HG03025 (cell line): ENCODE measurements around the gene NID1.
A peak's percentile ranks its signal among the peaks of the same experiment; 100 is the strongest.
"Not testable (repeated sequence)": the region's sequence is repeated elsewhere in the genome, so short reads cannot be mapped to it uniquely, and the experiment has no call there.

ENCODE experiments used
- ATAC-seq: cut with Tn5 transposase; IDR thresholded peaks from one replicate; pipeline ENCODE4 v1.9.1; 2021; ENCODE audit warnings: mild to moderate bottlenecking, moderate library complexity; ENCODE audit not compliant: unreplicated experiment, low FRiP score

Gene NID1

DNA sequence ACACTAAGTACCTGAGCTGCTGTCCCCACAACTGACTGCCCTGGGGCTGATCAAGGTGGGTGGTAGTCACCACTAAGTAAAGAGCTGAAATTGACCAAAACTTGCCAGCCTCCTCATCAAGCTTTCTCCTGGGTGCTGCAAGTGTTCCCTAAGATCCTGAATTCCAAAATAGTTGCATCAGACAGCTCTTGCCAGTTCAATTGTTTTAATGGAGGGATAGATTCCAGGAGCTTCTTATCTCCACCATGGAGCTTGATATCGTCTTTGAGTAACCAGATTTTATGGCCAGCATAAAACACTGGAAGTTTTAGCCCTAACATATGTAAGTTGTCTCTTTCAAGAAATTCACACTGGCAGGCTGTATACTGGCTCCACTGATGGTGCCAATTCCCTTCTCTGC is 90.3 kb downstream of the NID1 start:
- ATAC-seq = no peak

- ATAC-seq = not testable (repeated sequence)
Measured at GRCh38 chr1:235972691-235973090, 92.2 kb downstream of the NID1 start.

DNA sequence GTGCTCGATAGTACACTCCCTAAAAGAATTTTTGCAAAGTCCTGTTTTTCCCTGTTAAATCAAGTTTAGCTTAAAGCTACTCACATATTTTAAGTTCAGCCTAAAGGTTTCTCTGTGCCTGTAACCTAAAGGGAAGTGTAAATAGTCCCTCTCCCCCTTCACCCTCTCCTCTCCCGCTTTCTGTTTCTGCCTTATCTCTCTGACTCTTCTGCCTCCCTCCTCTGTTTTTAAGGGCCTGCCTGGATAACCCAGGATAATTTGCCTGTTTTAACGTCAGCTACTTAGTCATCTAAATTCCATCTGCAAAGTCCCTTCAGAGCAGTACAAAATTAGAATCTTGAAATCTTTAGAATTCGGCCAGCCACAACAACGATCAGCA is 92.6 kb downstream of the NID1 start:
- ATAC-seq = peak; percentile 45

DNA sequence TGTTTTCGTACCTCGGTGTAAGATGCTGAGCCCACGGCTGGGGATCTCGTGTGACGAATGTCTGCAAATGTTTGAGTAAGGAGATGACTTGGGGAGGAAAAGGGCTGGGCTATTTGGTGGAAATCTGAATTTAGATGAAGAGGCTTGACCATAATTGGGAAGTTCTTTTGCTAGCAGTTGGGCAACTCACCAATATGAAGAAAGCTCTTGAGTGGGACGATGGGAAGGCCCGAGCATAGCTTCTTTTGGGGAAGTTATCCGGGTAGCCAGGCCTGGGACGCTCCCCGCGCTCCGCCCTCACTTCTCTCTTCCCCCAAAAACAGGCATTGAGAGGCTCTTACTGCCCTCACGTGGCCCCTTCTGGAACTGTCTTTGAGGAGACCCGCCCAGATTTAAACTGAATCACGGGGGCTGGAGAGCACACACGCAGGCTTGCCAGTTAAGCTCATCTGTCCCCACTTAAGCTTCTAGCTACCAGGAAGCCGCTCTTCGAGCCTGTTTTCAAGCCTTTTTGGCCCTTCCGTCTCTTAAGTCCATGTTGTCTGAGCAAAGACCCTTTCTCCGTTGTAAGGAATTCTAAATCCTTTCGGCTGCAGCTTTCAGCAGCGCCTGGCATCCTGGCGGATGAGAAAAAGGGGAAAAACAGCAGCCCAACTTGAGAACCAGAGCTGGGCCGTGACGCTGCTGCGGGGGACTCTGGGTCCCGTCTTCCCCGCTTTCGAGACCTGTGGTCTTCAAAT is 93.1 kb downstream of the NID1 start:
- peak; percentile 93 for ATAC-seq

GRCh38 chr1:235971020-235971419 is 93.9 kb downstream of the NID1 start:
- ATAC-seq = no peak

DNA sequence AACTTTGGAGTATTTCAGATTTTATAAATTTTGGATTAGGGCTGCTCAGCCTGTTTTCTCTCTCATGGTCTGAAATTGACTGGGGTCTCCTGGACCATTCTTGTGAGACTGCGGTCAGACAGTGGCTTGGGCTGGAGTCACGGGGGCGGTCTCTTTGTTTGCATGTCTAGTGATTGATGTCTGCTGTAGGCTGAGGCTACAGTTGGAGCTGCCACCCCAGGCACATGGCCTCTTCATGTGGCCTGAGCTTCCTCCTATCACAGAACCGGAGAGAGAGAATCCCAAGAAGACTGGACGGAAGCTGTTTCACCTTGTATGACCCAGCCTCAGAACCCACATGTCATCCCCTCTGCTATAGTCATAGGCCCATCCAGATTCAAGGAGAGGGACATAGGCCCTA is 96.1 kb downstream of the NID1 start:
- no peak for ATAC-seq

- ATAC-seq = not testable (repeated sequence)
Measured at GRCh38 chr1:235966134-235966533, 98.8 kb downstream of the NID1 start.

DNA sequence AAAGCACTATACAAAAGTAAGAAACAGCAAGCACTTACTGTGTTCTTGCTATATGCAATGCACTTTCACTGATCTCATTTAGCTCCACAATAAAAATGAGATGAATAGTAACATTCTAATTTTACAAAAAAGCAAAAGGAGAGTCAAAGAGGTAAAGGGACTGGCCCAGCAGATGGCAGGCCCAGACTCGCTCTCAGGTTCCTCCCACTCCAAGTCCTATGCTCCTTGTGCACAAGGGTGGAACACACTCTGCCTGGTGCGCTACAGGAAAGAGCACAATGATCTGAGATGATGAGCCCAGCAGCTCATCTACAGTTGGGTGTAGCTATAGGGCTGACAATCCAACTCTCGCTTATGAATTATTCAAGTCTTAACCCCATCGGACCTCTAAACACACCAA is 104.1 kb downstream of the NID1 start:
- no peak for ATAC-seq

- ATAC-seq = no peak
Measured at GRCh38 chr1:235958021-235958420, 106.9 kb downstream of the NID1 start.

DNA sequence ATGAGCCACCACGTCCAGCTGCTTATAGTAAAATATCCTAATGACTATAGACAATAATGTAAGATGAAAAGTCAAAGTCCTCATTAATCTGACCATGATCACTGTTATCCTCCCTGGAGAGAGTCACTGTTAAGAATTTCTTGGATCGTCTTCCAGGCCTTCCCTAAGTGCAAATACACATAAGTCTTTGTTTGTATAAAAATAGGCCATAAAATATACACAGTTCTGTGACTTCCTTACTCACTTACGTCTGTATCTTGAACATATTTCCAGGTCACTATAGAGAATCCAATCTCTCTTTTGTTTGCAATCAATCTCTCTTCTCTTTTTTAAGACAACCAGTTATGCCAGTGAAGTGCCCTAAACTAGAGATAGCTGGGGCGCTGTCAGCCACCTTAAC is 109.1 kb downstream of the NID1 start:
- ATAC-seq = no peak

GRCh38 chr1:235954306-235955283 is 110.3 kb downstream of the NID1 start:
- peak; percentile 96 for ATAC-seq

GRCh38 chr1:235953801-235954200 is 111.1 kb downstream of the NID1 start:
- no peak for ATAC-seq

GRCh38 chr1:235952950-235953615 is 111.8 kb downstream of the NID1 start:
- no peak for ATAC-seq

- no peak for ATAC-seq
Measured at GRCh38 chr1:235951661-235952060, 113.2 kb downstream of the NID1 start.

- ATAC-seq = no peak
Measured at GRCh38 chr1:235950318-235950717, 114.6 kb downstream of the NID1 start.

GRCh38 chr1:235948774-235949427 is 116.0 kb downstream of the NID1 start:
- no peak for ATAC-seq

GRCh38 chr1:235947989-235948388 is 116.9 kb downstream of the NID1 start:
- ATAC-seq = no peak

GRCh38 chr1:235946571-235946981 is 118.3 kb downstream of the NID1 start:
- ATAC-seq = no peak

GRCh38 chr1:235945775-235946570 is 118.9 kb downstream of the NID1 start:
- no peak for ATAC-seq
